ENCODE data around the gene ARHGEF37.
A peak's percentile ranks its signal among the peaks of the same experiment; 100 is the strongest.
"Not testable (repeated sequence)": the region's sequence is repeated elsewhere in the genome, so short reads cannot be mapped to it uniquely, and the experiment has no call there.

Gene ARHGEF37, protein sequence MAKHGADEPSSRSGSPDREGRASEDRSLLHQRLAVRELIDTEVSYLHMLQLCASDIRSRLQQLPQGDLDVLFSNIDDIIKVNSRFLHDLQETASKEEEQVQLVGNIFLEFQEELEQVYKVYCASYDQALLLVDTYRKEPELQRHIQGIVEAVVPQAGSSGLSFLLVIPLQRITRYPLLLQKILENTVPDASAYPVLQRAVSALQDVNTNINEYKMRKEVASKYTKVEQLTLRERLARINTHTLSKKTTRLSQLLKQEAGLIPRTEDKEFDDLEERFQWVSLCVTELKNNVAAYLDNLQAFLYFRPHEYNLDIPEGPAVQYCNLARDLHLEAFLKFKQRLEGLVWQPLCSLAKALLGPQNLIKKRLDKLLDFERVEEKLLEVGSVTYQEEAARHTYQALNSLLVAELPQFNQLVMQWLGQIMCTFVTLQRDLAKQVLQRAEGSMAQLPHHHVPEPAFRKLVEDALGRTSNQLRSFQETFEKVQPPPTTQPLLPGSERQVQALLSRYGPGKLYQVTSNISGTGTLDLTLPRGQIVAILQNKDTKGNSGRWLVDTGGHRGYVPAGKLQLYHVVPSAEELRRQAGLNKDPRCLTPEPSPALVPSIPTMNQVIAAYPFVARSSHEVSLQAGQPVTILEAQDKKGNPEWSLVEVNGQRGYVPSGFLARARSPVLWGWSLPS

DNA sequence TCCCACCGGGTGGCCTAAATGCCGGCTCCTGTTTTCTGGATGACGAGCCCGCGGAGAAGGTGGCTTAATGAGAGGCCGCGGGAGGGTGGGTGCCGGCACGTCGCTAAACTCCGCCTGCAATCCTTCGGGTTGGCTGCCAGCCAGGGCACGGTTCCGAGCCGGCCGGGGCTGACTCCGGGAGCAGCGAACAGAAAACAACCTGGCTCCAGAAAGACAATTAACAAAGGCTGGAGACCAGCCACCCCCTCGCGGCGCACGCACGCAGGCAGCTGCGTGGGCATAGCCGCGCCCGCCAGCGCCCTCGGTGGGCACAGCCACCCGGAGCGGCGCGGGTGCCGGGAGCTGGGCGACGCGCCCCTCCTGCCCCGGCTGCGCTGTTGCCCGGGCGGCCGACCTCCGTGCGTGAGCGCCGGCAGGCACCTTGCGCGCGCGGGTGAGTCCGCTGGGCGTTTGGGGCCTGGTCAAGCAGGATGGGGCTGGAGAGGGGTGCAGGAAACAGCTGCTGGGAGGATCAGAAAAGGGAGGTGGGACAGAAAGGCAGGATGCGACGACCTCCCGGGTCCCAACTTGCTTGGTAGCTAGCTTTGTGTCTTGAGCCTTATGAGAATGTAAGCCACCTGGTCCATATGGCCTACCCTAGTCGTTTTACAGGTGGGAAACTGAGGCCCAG lies at the start of gene ARHGEF37:
Gene ARHGEF37 (plus strand): TSS at position 307 of the 670 bp plus-strand sequence. CDS start 16,272 bp downstream, outside the sequence.
- DNase-seq = peak; percentile 39

DNA sequence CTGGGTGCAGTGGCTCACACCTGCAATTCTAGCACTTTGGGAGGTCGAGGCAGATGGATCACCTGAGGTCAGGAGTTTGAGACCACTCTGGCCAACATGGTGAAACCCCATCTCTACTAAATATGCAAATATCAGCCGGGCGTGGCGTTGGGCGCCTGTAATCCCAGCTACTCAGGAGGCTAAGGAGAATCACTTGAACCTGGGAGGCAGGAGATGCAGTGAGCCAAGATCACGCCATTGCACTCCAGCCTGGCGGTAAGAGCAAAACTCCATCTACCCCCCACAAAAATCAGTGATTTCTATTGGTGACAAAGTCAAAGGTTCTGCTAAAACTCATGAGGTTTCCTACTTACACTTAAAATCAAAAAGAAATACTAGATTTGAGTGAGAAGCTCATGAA lies 48.9 kb upstream of the ARHGEF37 start:
- DNase-seq = no peak

DNA sequence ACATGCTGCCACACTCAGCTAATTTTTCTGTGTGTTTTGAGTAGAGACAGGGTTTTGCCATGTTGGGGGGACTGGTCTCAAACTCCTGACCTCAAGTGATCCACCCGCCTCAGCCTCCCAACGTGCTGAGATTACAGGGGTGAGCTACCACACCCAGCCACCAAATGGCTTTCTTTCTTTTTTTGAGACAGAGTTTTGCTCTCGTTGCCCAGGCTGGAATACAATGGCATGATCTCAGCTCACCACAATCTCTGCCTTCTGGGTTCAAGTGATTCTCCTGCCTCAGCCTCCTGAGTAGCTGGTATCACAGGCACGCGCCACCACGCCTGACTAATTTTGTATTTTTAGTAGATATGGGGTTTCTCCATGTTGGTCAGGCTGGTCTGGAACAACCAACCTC lies 45.5 kb upstream of the ARHGEF37 start:
- not testable (repeated sequence) for DNase-seq

DNA sequence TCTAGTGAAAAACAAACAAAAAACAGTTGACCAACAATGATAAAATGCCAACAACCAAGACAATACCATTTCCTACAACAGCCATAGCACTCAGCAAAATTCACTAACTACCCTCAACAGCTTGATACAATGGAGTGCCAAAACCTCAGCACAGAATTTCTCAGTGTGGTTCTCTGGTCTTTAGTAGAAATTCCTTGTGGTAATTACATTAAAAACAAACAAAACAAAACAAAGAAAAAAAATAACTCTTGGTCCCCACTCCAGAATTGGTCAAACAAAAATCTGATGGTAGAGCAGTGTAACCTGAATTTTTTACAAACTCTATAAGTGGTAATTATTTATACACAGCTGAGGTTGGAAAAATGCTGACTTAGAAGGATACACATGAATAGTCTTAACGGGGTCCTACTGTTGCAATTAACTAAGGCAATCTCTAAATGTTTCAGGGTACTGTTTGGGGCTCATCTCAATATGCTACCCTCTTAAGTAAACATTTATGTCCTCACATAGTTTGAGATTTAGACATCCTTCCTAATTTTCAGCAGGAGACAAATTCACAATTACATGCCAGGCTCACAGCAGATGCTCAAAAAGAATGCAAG lies 43.8 kb upstream of the ARHGEF37 start:
- DNase-seq = no peak

DNA sequence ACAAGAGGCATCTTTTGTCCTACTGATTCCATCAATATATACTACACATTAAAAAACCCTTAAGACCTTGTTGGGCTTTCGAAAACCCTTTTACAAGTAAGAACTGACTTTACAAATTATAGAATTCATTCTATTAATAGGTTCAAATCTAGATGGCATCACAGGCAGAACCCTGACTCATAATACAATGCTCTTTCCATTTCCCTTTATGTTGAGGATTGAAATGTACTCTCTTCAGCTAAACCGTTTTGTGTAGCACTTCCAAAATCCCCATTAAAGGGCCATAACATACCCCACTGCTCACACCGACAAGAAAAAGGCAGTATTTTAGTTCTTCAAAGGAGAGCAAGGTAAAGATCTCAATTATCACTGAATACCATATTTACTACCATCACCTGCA lies 41.2 kb upstream of the ARHGEF37 start:
- no peak for DNase-seq

DNA sequence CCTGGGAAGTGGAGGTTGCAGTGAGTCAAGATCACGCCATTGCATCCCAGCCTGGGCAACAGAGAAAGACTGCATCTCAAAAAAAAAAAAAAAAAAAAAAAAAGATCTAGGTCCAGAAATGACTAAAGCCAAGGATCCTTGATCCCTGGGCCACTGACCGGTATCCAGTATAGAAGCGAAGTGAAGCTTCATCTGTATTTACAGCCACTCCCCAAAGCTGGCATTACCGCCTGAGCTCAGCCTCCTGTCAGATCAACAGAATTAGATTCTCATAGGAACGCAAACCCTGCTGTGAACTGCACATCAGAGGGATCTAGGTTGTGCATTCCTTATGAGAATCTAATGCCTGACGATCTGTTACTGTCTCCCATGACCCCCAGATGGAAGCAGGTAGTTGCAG lies 39.4 kb upstream of the ARHGEF37 start:
- no peak for DNase-seq

DNA sequence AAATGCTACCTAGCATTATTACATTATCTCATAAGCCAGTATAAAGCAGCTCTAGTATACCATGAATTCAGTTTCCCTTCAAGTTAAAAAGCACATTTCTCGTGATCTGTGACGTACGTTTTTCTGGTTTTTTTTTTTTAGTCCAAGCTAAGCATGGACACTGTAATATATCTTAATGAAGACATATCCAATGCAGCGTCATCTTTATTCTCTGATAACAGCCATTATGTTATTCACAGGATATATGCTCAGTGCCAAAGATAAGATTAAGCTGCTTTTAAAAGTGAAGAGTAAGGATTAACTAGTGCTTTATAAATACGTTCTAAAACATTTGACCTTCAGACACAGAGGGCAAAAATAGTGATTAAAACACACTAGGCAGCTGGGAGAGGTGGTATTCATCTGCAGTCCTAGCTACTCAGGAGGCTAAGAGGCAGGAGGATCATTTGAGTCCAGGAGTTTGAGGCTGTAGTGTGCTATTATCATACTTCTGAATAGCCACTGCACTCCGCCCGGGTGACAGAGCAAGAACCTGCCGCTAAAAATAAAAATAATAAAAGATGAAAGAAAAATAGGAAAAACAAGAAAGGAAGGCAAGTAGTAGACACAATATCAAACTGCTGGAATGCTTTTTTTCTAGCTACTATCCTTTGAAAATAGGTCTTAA lies 37.8 kb upstream of the ARHGEF37 start:
- DNase-seq = no peak

DNA sequence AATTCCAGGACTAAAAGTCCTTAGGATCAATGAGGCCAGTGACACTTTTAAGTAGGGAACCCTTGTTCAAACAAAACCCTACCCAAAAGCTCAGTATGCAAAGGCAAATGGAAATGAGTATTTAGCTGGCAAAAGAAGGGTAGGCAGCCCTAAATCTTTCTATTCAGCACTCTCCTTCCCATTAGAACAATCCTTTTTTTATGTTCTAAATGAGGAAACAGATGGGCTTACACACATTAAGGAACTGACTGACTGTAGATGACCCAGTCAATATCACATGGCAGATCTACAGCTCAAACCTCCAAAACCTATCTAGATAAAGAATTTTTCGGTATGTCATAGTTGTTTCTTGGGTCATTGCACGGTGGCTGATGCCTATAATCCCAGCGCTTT lies 37.3 kb upstream of the ARHGEF37 start:
- no peak for DNase-seq

DNA sequence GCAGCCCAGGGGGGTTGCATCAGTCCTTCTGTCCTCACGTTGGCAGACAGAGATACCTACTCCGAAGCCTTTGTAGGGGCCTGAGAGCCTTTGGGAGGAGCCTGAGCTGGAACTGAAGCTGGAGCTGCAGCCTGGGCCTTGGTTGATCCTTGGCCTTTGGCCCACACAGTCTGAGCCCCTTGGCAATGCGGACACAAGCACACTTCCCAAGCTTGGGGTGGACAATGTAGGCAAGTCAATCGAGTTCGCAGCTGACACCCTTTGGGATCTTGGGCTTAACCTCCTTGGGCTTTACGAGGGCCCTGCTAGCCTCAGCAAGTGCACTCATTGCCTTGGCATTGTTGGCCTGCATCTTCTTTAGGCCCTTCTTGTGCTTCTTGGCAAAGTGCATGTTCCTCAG lies 36.0 kb upstream of the ARHGEF37 start:
- no peak for DNase-seq

DNA sequence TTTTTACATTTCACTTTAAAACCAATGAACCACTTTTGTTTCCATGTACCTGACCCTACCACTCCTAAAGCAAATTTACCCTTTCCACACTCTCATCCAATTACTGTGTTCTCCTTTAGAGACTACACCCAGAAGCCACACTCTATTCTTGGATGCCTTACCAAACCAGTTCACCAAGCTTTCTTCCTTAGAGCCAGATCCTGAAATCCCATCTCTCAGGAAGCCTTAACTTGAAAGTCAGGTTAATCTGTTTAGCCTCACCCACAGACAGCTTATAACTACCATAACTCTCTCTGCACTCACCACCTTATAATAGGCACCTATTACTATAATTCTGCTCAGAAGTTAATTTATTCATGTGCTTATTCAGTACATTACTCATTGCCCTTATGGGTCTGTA lies 34.3 kb upstream of the ARHGEF37 start:
- no peak for DNase-seq

DNA sequence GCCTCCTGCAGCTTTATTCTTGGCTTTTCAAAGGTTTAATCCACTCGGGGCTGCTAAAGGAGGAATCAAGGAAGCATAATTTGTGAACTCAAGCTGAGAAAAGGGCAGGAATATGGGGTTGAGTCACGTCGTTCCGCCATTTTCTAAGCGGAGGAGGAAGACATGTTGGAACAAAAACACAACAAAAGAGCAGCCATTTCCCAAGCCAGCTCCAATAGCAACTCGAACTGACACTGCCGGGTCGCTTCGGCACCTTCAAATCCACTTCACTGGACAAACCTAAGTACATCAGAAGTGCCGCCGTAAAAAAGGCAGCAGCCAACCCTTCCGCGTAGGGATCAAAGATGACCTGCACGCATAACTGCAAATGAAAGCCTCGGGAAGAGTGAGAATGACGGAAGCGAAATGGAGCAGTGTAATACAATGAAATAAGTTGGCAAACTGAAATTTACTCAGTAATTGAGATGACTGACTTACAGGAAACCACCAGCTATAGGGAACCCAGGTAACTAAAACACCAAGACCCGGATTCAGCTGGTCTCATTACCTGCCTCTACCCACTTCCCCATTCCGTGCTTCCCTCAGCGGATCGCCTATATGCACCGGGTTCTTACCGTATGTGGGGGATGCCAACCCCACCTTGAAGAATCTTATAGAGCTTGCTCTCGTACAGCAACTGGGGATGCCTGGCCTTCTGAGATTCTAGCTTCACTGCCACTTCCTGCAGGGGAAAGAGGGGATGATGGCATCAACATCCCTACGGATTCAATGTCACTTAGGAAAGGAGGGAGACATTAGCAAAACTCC lies 31.6 kb upstream of the ARHGEF37 start:
- DNase-seq = peak; percentile 62

DNA sequence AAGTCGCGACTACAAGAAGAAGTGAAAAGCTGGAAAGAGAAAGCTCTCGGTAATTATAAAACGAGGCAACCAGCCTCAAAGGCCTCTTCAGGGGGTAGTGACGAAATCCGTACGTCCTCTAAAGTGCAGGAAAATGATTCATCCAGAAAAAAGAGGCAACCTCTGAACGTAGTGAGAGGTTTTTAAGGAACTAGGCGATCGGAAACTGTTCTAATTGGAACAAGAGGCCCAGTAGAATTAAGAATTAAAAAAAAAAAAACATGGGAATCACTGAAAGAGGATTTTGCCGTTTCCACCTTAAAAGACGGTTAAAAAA lies 31.1 kb upstream of the ARHGEF37 start:
- peak; percentile 38 for DNase-seq

DNA sequence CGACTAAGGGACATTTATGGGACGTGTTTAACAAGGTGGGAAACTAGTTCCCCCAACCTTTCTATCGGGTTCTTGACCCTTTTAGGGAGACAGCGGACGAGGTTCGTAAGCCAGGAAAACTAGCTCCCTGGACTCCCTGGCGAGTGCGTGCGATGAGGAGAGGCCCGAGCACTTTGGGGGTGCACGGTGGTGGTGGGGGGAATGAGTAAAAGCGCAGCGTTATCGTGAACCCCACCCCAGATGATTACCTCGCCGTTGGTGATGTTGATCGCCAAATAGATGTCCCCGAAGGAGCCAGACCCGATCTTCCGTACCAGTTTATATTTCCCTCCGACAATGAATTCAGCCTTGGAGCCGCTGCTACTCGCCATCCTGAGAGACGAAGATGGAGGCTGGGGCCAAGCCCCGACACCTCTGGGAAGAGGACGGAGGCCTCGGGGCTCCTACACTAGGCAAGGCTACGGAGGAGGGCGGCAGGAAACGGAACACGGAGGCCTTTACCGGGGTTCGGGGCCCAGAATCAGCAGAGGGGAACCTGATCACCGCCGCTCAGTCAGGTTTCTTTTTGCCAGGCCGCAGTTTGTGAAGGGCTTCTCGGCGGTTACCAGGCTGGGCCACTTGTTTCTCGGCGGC lies 30.6 kb upstream of the ARHGEF37 start:
- DNase-seq = no peak

DNA sequence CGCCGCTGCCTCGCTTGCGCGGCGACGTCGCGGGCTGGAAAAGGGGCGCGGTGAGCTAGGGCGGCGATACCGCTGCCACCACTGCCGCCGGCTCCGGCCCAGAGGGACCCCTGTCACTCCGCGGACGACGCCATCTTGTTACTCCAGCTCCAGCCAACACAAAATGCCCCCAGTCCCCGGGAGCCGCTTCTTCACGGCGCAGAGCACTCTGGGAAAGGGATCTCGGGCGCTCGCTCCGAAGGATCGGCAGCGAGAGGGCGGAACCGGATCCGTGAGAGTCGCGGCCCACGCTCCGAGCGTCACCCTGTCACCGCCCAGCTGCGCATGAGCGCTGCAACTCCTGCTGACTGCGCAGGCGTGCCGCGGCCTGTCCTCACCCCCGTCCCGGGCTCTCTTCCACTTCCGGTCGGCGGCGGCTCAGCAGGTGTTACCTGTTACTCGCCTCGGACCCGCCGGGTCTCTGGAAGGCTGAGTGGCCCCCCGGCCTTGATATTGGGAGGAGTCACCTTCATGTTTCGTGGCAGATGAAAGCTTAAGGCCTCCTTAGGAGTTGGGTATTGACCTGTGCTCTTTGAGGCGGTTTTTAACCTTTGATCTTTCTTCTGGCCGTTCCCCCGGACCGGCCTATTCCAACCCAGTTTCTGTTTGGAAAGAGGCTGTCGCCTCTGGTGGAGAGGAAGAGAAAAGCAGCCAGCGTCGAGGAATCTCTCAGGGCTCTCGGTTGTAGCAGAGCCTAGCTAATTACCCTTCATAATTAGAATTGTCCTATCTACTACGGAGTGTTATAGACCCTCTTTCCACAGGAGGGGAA lies 29.9 kb upstream of the ARHGEF37 start, which contains the start of gene CSNK1A1:
Gene CSNK1A1 (minus strand): TSS at position 213 of the 811 bp plus-strand sequence. CDS start 475 bp downstream, outside the sequence.
- peak; percentile 99 for DNase-seq

DNA sequence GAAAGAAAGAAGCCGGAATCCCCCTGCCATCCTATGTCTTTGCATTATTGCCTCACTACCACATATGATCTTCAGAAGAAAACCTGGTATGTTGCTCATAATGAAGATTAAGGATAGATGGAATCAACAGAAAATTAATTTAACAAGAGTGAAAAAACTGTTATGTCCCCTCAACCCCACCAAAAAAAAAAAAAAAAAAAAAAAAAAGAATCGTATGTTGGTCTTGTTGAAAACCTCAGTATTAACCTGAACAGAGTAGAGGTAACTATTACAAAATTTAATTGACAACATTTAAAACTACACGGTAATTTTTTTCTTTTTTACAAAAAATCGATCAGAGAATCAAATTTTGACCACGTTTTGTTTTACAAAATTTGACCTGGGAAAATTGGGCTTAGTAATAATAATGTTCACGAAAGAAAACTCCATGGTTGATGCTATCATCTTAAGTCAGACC lies 29.2 kb upstream of the ARHGEF37 start:
- no peak for DNase-seq

DNA sequence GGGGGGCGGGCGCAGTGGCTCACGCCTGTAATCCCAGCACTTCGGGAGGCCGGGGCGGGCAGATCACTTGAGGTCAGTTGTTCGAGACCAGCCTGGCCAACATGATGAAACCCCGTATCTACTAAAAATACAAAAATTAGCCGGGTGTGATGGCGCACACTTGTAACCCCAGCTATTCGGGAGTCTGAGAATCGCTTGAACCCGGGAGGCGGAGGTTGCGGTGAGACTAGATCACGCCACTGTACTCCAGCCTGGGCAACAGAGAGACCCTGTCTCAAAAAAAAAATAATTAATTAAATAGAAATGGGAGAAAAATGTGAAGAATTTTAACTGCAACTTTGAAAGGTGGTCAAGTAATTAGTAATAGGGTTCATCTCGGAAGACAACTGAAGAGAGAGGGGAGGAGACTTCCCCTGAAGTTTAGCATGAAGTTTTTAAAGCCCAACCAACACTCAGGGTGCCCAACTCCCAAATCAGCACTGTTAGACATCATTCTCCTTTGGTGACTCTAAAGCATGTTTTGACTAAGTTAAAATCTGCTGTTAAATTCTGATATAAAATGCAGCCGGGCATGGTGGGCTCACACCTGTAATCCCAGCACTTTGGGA lies 28.6 kb upstream of the ARHGEF37 start:
- no peak for DNase-seq

DNA sequence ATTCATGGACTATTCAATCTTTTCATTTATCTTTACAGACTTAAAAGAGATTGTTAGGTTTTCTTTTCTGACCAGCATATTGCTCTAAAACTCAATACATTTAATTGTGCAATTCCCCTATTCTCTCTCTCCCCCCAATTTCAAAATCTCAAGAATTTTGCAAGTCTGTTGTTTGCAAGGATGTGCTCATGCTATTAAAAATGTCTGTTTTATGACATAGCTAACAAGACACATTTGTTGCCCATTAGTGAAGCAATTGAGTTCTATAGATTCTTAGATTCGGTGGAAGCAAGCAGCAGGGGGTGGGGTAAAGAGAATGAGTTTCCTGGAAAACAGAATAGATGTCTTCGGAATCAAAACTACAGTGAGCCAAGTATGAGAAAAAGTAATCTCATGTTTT lies 21.6 kb upstream of the ARHGEF37 start:
- no peak for DNase-seq

DNA sequence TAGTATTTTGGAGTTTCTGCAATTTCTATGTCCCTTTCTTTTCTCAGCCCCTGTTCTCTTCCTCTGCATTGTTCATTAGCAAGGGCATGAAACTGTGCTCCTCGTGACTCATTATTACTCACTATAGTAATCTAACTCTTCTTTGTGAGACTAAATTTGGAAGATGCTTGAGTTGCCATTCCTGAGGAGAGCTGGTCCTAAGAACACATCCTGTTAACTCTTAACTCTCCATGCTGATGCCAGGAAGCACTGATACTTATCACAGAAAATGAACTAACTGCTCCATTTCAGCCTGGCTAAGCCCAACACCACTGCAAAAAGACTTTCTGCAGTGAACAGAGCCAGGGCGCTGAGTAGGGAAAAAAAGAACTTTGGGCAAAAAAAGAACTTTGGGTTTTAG lies 19.4 kb upstream of the ARHGEF37 start:
- DNase-seq = no peak

DNA sequence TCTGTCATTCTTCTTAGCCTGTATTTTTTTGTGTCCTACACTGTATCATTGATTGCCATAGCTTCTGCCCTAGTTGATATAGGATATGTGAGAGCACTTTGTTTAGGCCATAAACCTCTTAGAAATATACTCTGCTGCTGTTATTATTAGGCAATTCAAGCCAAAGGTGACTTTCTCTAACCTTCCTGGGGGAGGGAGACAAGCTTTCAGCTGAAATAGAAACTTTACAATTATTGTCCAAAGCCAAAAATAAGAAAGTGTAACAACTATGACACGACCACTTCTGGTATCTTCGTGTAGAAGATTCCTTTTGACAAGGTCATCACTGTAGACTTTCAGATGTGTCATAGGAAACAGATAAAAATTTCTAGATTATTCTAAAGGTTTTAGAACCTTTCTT lies 17.8 kb upstream of the ARHGEF37 start:
- no peak for DNase-seq

DNA sequence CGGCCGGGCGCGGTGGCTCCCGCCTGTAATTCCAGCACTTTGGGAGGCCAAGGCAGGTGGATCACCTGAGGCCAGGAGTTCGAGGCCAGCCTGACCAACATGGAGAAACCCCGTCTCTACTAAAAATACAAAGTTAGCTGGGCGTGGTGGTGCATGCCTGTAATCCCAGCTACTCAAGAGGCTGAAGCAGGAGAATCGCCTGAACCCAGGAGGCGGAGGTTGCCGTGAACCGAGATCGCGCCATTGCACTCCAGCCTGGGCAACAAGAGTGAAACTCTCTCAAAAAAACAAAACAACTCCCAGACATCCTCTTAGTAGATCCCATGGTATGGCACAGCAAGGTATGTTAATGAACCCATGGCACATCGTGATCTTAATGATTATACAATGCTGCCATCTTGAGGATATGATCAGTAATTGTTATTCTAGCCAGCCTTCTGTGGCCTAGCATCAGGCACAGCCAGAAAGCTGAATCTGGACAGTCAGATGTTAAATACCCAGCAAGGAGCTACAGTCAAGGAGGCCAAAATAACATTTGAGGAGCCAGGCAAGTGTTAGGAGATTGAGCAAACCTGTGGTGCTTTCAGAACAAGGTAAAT lies 16.7 kb upstream of the ARHGEF37 start:
- DNase-seq = peak; percentile 73
